ENCODE data around the gene CTPS1. TPM values are rescaled to one million over a fixed set of nuclear protein-coding genes. Genes with fewer than 3 reads are reported as not detected.

CTPS1 gene
- total RNA-seq, 4 donors from 2014 or later: 26.6 to 38.6 (median 32.7) TPM

DNA sequence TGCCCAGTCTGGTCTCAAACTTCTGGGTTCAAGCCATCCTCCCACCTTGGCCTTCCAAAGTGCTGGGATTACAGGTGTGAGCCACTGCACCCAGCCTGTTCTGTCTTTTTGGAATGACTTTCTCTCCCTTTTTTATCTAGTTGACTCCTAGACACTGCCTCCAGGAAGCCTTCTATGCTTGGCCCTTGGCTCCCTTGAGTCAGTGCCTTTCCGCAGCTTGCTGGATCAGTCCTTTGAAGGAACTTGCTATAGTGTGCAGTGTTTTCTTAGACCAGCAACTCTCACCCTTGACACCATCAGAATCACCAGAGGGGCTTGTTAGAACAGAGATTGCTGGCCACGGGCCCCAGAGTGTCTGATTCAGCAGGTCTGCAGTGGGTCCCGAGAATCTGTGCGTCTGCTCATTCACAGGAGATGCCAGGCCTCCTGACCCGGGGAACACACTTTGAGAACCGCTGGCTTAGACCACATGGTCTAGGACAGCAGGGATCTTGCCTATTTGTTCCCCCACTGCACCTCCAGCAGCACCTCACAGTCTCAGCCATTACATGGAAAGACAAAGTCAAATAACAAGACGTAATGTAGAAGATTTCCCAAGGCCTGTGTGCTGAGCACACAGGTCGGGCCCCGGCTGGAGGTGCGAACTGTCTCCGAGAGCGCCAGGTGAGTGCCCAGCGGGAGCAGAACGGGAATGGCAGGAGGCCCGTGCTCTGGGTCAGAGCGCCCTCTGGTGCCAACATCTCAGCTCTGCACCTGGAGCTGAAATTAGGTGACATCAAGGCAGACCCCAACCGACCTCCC lies 27.4 kb upstream of the CTPS1 start:
- Histone ChIP-seq H3K4me3 (no peak overlapping the region), H3K36me3 (no peaks in the 10 kb centered on the region), H3K27ac (replicated peaks in 1 of 4) (no peak overlapping the region), H3K9me3 (no peaks in the 10 kb centered on the region), H3K27me3 (peaks cover 0 to 9% (median 0%) of the 10 kb centered on the region in 4 donors), H3K4me1 (peaks cover 0 to 17% (median 11%) of the 10 kb centered on the region in 4 donors)
- intact Hi-C loops (cut with DNase I): loop anchor here (2.0 to 5.0 kb wide), 3 partner anchors 90 to 340 kb away; partner anchors contain the start of gene CITED4
- TF ChIP-seq POLR2AphosphoS5 (IDR thresholded peaks at IDR 0.05) (peak in 1 of 2 donors; percentile 32), EP300 (IDR thresholded peaks at IDR 0.05) (no peak), POLR2A (IDR thresholded peaks at IDR 0.05; ENCODE audit: low read depth) (no peak)
- TF ChIP-seq, protein P1, sequence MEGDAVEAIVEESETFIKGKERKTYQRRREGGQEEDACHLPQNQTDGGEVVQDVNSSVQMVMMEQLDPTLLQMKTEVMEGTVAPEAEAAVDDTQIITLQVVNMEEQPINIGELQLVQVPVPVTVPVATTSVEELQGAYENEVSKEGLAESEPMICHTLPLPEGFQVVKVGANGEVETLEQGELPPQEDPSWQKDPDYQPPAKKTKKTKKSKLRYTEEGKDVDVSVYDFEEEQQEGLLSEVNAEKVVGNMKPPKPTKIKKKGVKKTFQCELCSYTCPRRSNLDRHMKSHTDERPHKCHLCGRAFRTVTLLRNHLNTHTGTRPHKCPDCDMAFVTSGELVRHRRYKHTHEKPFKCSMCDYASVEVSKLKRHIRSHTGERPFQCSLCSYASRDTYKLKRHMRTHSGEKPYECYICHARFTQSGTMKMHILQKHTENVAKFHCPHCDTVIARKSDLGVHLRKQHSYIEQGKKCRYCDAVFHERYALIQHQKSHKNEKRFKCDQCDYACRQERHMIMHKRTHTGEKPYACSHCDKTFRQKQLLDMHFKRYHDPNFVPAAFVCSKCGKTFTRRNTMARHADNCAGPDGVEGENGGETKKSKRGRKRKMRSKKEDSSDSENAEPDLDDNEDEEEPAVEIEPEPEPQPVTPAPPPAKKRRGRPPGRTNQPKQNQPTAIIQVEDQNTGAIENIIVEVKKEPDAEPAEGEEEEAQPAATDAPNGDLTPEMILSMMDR (IDR thresholded peaks at IDR 0.05): peak; percentile 90 to 95 (median 91)
- WGBS: 14% methylated on average over 12 of the region's 17 CpGs
- no peak for DNase-seq (ENCODE audit: extremely low spot score)

DNA sequence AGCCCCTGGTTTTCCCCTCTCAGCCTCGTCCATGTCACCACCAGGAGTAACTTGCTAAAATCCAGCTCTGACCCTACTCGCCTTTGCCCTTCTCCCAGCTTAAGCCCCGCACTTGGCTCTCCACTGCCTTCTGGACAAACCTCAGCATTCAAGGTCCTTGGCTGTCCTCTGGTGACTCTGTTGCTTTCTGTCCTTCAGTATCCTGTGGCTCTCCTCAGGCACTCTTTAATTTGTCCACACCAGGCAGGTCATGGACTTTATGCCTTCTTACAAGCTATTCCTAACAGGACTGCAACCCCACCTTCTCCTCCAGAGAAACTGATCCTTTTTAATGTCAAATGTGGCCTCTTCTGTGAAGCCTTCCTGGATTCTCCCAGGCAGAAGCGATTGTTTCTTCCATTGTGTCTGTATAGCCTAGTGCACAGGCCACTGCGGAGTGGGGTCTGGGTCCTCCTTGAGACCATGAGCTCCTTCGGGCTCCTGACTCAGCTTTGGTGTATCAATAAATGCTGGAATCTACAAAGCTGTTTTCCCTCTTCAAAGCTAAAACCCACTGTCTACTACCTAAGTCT lies 26.7 kb upstream of the CTPS1 start:
- no peak overlapping the region for H3K27ac ChIP-seq (replicated peaks in 1 of 4)
- H3K4me1 ChIP-seq: peaks cover 0 to 17% (median 11%) of the 10 kb centered on the region in 4 donors
- no peak overlapping the region for H3K4me3 ChIP-seq
- no peaks in the 10 kb centered on the region for H3K9me3 ChIP-seq
- peaks cover 0 to 9% (median 0%) of the 10 kb centered on the region in 4 donors for H3K27me3 ChIP-seq
- WGBS: 44% methylated on average over 6 of the region's 6 CpGs
- no peaks in the 10 kb centered on the region for H3K36me3 ChIP-seq
- DNase-seq (ENCODE audit: extremely low spot score): no peak
- intact Hi-C loops (cut with DNase I): loop anchor here (2.0 to 5.0 kb wide), 3 partner anchors 91 to 341 kb away; partner anchors contain the start of gene CITED4
- no peak for TF ChIP-seq EP300 (IDR thresholded peaks at IDR 0.05)
- no peak for TF ChIP-seq POLR2AphosphoS5 (IDR thresholded peaks at IDR 0.05)
- TF ChIP-seq POLR2A (IDR thresholded peaks at IDR 0.05; ENCODE audit: low read depth): no peak
- TF ChIP-seq, protein P1 (IDR thresholded peaks at IDR 0.05): peak in 1 of 3 experiments; percentile 3

DNA sequence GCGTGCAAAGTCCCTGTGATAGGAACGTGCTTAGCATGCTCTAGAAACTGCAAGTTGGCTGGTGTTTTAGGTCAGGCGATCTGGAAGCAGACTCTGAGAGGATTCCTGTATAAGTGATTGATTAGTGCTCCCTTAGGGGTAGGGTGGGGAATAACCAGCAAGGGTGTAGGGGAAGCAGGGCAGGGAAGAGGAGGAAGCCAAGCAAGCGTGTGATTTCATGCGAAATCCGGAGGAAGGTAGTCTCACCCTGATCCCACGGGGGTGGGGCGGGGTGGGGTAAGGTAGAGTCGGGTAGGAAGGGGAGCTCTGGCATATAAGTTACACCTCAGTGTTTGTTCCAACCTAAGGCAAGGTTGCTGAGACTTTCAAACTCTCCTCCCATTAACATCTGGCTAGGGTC lies 24.9 kb upstream of the CTPS1 start:
- H3K4me3 ChIP-seq: no peak overlapping the region
- H3K36me3 ChIP-seq: no peaks in the 10 kb centered on the region
- H3K9me3 ChIP-seq: no peaks in the 10 kb centered on the region
- intact Hi-C loops (cut with DNase I): loop anchor here (5.0 kb wide), 2 partner anchors 92 to 342 kb away; partner anchors contain the start of gene CITED4
- H3K27me3 ChIP-seq: peaks cover 0 to 9% (median 0%) of the 10 kb centered on the region in 4 donors
- TF ChIP-seq EP300 (IDR thresholded peaks at IDR 0.05) (no peak), POLR2AphosphoS5 (IDR thresholded peaks at IDR 0.05) (no peak), POLR2A (IDR thresholded peaks at IDR 0.05; ENCODE audit: low read depth) (no peak)
- TF ChIP-seq, protein P1 (IDR thresholded peaks at IDR 0.05): no peak
- DNase-seq (ENCODE audit: extremely low spot score): no peak
- WGBS: 45% methylated on average over 9 of the region's 9 CpGs
- peaks cover 0 to 9% (median 5%) of the 10 kb centered on the region in 4 donors for H3K4me1 ChIP-seq
- H3K27ac ChIP-seq (replicated peaks in 1 of 4): no peak overlapping the region

DNA sequence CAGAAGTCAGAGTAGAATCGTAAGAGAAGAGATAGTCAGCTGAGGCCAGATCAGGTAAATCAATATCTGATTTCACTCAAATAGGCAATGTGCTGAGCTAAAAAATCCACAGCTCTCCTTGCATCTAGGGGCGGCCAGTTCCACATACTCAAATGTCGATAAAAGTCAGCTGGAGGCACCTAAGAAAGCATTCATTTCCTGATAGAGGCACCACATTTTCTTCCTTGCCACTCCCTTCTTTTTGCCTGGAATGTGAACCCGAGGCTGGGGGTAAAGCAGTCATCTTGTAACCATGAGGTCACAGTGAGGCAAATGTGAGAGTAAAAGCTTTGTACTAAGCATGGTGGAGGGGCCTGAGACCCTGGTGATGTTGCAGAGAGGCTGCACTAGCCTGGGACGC lies 24.2 kb upstream of the CTPS1 start:
- Histone ChIP-seq H3K27ac (replicated peaks in 1 of 4) (no peak overlapping the region), H3K27me3 (peaks cover 0 to 9% (median 0%) of the 10 kb centered on the region in 4 donors), H3K4me1 (peaks cover 0 to 9% (median 5%) of the 10 kb centered on the region in 4 donors), H3K4me3 (no peak overlapping the region), H3K9me3 (no peaks in the 10 kb centered on the region), H3K36me3 (no peaks in the 10 kb centered on the region)
- no peak for DNase-seq (ENCODE audit: extremely low spot score)
- intact Hi-C loops (cut with DNase I): no loop called here
- WGBS: 71% methylated on average over 5 of the region's 5 CpGs
- TF ChIP-seq EP300 (IDR thresholded peaks at IDR 0.05): no peak
- TF ChIP-seq POLR2AphosphoS5 (IDR thresholded peaks at IDR 0.05): no peak
- TF ChIP-seq, protein P1 (IDR thresholded peaks at IDR 0.05): no peak
- no peak for TF ChIP-seq POLR2A (IDR thresholded peaks at IDR 0.05; ENCODE audit: low read depth)
